Natural killer cell (primary cell): ENCODE data around the gene CD63. TPM values are rescaled to one million over a fixed set of nuclear protein-coding genes. Genes with fewer than 3 reads are reported as not detected.

ENCODE experiments used
- ATAC-seq, 3 donors: fragments of 150-1000 bp in 2 of 3; fragments of 200-7000 bp in 1 of 3; cut with Tn5 transposase; 1 replicate in 1 of 3; 2 replicates in 2 of 3; pipeline ENCODE4 v1.10.0; 2021; ENCODE audit warnings: mild to moderate bottlenecking in 2 of 3, moderate library complexity in 2 of 3
- DNase-seq, 2 donors: peaks; one replicate each; pipeline versions ENCODE4 v3.0.0 to v3.0.0-alpha.2; 2013 to 2021; ENCODE audit warnings: mixed read lengths in 1 of 2
- H3K27ac ChIP-seq: one replicate; pipeline ENCODE4 v1.5.1; 2013; ENCODE audit warnings: mild to moderate bottlenecking, low read length
- H3K27me3 ChIP-seq: one replicate; pipeline ENCODE4 v1.6.1; 2013; ENCODE audit warnings: low read length; ENCODE audit not compliant: control insufficient read depth, insufficient read depth
- H3K36me3 ChIP-seq: one replicate; pipeline ENCODE4 v1.6.1; 2013; ENCODE audit warnings: low read length; ENCODE audit not compliant: control insufficient read depth, insufficient read depth
- H3K4me1 ChIP-seq: one replicate; pipeline ENCODE4 v1.6.1; 2013; ENCODE audit warnings: low read length; ENCODE audit not compliant: control insufficient read depth, insufficient read depth
- H3K4me3 ChIP-seq: one replicate; pipeline ENCODE4 v1.5.1; 2013; ENCODE audit warnings: low read length
- H3K9me3 ChIP-seq: one replicate; pipeline ENCODE4 v1.6.1; 2013; ENCODE audit warnings: low read length; ENCODE audit not compliant: control insufficient read depth, insufficient read depth
- H3K27ac Mint-ChIP-seq, 2 donors: one replicate each; pipeline ENCODE4 v1.8.0; 2022; ENCODE audit warnings: mild to moderate bottlenecking in 2 of 2, mixed read lengths in 2 of 2, moderate library complexity in 1 of 2
- H3K27me3 Mint-ChIP-seq, 2 donors: one replicate each; pipeline ENCODE4 v1.8.0; 2022; ENCODE audit warnings: low read depth in 2 of 2, mixed read lengths in 2 of 2
- H3K36me3 Mint-ChIP-seq: one replicate; pipeline ENCODE4 v1.8.0; 2022; ENCODE audit warnings: mixed read lengths
- H3K4me1 Mint-ChIP-seq, 2 donors: one replicate each; pipeline ENCODE4 v1.8.0; 2022; ENCODE audit warnings: mixed read lengths in 2 of 2
- H3K4me3 Mint-ChIP-seq: one replicate; pipeline ENCODE4 v1.8.0; 2022; ENCODE audit warnings: mild to moderate bottlenecking, moderate library complexity, mixed read lengths
- H3K9me3 Mint-ChIP-seq, 2 donors: one replicate each; pipeline ENCODE4 v1.8.0; 2022; ENCODE audit warnings: mixed read lengths in 2 of 2
- WGBS: methylation state at CpG from one replicate; pipeline ENCODE4 v1.1.7; 2013; ENCODE audit warnings: missing lambda C conversion rate; ENCODE audit not compliant: insufficient coverage; 5-methylcytosine and 5-hydroxymethylcytosine counted together
- intact Hi-C: fragments of 100-400 bp; cut with micrococcal nuclease; formaldehyde crosslinking; loops from one replicate; pipeline ENCODE4 v1.14.2; 2022
- total RNA-seq, 4 donors: library from RNA; stranded (reverse); fragments of 120-200 nt in 1 of 4; gene quantifications; one replicate each; pipeline versions ENCODE4 v1.2.3 to v1.2.4, GENCODE V29; 2013 to 2022
- TF ChIP-seq, protein P1 (sequence below): fragments of 200-600 bp; IDR thresholded peaks from one replicate; pipeline ENCODE4 v1.8.0; 2022; ENCODE audit warnings: antibody characterized with exemption

CD63 gene
- total RNA-seq, 3 donors from 2014 or later (not counting 1 experiment from before 2014, with no cell fraction given) = 296 to 441 (median 319) TPM

DNA sequence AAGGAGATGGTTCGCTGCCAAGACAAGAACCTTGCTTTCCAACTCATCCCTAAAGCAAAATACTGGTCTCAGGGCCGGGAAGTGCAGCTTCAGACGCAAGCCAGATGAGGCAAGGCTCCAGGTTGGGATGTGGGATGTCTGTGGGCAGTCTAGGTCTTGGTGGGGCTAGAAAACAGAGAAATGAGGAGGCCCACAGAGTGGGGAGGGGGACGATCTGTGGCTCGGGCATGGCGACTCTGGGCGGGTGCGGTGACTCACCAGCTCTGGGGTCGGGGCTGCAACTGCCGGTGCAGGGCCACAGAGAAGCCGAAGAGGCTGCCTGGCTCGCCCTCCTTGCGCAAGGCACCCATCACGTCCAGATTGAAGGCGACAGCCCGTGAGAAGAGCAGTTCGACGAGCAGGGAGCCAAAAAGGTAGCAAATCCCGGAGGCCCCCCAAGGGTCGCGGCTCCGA lies 21.6 kb downstream of the CD63 start:
- 19% methylated on average over 22 of the region's 22 CpGs for WGBS
- Histone ChIP-seq H3K36me3 (no peaks in the 10 kb centered on the region), H3K27ac (no peak overlapping the region), H3K4me3 (peak overlapping the region; percentile 21), H3K27me3 (peaks cover 17% of the 10 kb centered on the region), H3K9me3 (no peaks in the 10 kb centered on the region), H3K4me1 (peaks cover 18% of the 10 kb centered on the region)
- DNase-seq (no peak), ATAC-seq (peak in 2 of 3 donors; percentile 50 to 57)
- H3K9me3 Mint-ChIP-seq = no peaks in the 10 kb centered on the region
- H3K27me3 Mint-ChIP-seq = peaks cover 30% of the 10 kb centered on the region in 2 donors
- H3K36me3 Mint-ChIP-seq = no peaks in the 10 kb centered on the region
- H3K27ac Mint-ChIP-seq = peak overlapping the region in 1 of 2 donors; percentile 12
- peaks cover 14 to 17% of the 10 kb centered on the region in 2 donors for H3K4me1 Mint-ChIP-seq
- intact Hi-C loops = no loop called here
- peak overlapping the region; percentile 80 for H3K4me3 Mint-ChIP-seq
- TF ChIP-seq, protein P1, sequence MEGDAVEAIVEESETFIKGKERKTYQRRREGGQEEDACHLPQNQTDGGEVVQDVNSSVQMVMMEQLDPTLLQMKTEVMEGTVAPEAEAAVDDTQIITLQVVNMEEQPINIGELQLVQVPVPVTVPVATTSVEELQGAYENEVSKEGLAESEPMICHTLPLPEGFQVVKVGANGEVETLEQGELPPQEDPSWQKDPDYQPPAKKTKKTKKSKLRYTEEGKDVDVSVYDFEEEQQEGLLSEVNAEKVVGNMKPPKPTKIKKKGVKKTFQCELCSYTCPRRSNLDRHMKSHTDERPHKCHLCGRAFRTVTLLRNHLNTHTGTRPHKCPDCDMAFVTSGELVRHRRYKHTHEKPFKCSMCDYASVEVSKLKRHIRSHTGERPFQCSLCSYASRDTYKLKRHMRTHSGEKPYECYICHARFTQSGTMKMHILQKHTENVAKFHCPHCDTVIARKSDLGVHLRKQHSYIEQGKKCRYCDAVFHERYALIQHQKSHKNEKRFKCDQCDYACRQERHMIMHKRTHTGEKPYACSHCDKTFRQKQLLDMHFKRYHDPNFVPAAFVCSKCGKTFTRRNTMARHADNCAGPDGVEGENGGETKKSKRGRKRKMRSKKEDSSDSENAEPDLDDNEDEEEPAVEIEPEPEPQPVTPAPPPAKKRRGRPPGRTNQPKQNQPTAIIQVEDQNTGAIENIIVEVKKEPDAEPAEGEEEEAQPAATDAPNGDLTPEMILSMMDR = no peak

GRCh38 chr12:55706568-55707218 lies 22.1 kb downstream of the CD63 start:
- TF ChIP-seq, protein P1 = no peak
- H3K27me3 Mint-ChIP-seq = peaks cover 27 to 30% of the 10 kb centered on the region in 2 donors
- H3K27ac Mint-ChIP-seq = peak overlapping the region in 1 of 2 donors; percentile 12
- Histone ChIP-seq H3K4me1 (peaks cover 18% of the 10 kb centered on the region), H3K36me3 (no peaks in the 10 kb centered on the region), H3K27me3 (peaks cover 17% of the 10 kb centered on the region), H3K4me3 (no peak overlapping the region), H3K27ac (no peak overlapping the region), H3K9me3 (no peaks in the 10 kb centered on the region)
- H3K36me3 Mint-ChIP-seq = no peaks in the 10 kb centered on the region
- H3K4me3 Mint-ChIP-seq = peak overlapping the region; percentile 80
- H3K9me3 Mint-ChIP-seq = no peaks in the 10 kb centered on the region
- intact Hi-C loops = no loop called here
- H3K4me1 Mint-ChIP-seq = peaks cover 14 to 17% of the 10 kb centered on the region in 2 donors
- DNase-seq (no peak), ATAC-seq (no peak)
- 92% methylated on average over 2 of the region's 2 CpGs for WGBS

DNA sequence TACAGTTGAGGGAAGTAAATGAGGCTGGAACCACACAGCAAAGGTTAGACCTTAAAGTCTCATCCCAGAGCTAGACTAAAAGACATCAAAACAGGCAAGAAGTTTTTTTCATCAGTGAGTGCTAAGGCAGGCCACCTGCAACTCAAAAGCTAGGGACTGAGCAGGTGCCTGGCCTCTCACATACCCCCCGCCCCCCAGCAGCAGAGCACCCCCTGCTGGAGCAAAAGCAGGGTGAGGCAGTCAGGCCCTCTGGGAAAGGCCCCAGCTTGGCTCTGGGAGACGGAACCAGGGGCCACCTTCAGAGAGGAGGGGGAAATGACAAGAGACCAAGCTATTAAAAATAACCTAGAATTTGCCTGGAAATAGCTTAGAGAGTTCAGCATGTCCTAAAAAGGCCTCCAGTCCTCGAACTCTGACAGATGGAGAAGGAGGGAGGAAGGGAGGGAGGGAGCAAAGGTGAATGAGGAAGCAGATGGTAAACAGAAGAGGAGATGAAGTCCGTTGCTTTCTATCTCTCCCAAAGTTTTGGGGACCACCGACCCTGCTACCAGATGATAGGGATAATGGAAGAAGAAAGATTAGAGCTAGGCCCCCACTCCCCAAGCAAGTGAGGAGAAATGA lies 22.9 kb downstream of the CD63 start:
- Histone ChIP-seq H3K27ac (no peak overlapping the region), H3K36me3 (no peaks in the 10 kb centered on the region), H3K27me3 (peaks cover 17% of the 10 kb centered on the region), H3K9me3 (no peaks in the 10 kb centered on the region), H3K4me3 (no peak overlapping the region), H3K4me1 (peaks cover 18% of the 10 kb centered on the region)
- intact Hi-C loops = no loop called here
- ATAC-seq (no peak), DNase-seq (no peak)
- Mint-ChIP-seq H3K27ac (no peak overlapping the region), H3K4me1 (peaks cover 14 to 17% of the 10 kb centered on the region in 2 donors), H3K27me3 (peaks cover 26 to 30% of the 10 kb centered on the region in 2 donors), H3K4me3 (no peak overlapping the region), H3K36me3 (no peaks in the 10 kb centered on the region), H3K9me3 (no peaks in the 10 kb centered on the region)
- WGBS = 57% methylated on average over 5 of the region's 5 CpGs
- TF ChIP-seq, protein P1 = no peak
